Limb (tissue), 2 donors: ENCODE measurements around the gene ATAD3B.
A peak's percentile ranks its signal among the peaks of the same experiment; 100 is the strongest.
"Not testable (repeated sequence)": the region's sequence is repeated elsewhere in the genome, so short reads cannot be mapped to it uniquely, and the experiment has no call there.

Source experiments
- DNase-seq, 2 donors: peaks; one replicate each; pipeline ENCODE4 v3.0.0-alpha.2; 2016; ENCODE audit errors: extremely low spot score in 2 of 2

Gene ATAD3B

DNA sequence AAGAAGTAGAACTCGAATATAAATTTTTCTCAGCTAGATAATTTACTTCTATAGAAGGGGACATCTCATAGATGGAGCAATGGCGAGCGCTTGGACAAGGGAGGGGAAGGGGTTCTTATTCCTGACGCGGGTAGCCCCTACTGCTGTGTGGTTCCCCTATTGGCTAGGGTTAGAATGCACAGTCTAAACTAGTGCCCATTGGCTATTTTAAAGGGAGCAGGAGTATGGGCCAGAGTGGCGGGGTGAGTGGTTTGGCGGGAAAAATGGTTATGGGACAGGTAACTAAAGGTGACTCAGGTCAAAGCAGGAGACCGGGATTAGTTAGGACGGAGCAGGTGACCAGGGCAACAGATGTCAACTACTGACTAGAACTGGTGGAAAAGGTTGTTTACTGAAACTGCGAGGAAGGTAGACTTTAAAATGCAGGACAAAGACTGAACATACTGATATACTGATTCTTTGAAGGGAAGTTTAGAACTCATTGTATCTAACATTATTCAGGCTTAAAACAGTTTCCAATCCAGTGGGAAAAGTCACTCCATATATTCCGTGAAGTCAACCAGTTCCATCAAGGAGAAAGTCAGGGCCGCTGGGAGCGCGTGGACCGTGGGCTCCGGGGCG is 39.5 kb downstream of the ATAD3B start:
- DNase-seq = no peak

- DNase-seq = peak; percentile 96 to 98
These were observed 40.1 kb downstream of the ATAD3B start, which contains the start of gene ATAD3A for GRCh38 chr1:1511533-1512285. TSS of gene ATAD3A (plus strand) at chr1:1512162. CDS start at chr1:1512269, 107 bp downstream.

- DNase-seq = not testable (repeated sequence)
These were observed 40.9 kb downstream of the ATAD3B start for GRCh38 chr1:1512425-1512824.

DNA sequence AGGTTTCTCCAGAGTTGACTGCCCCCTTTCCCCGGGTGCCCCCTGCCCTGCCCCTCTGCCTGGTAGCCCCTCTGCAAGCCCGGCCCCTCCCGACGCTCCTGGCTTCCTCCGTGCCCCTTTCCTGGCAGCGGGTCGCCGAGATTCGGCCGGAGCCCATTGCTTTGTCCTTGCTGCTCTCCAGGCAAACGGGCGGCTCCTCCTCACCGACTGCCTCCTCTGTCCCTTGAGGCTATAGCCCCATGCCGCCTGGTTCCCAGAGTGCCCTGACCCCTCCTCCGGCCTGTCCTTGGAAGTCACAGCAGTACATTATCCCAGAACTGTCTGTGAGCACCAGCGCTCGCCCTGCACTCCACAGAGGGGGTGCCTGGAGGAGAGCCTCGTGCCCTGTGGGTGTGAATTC is 42.1 kb downstream of the ATAD3B start:
- not testable (repeated sequence) for DNase-seq

DNA sequence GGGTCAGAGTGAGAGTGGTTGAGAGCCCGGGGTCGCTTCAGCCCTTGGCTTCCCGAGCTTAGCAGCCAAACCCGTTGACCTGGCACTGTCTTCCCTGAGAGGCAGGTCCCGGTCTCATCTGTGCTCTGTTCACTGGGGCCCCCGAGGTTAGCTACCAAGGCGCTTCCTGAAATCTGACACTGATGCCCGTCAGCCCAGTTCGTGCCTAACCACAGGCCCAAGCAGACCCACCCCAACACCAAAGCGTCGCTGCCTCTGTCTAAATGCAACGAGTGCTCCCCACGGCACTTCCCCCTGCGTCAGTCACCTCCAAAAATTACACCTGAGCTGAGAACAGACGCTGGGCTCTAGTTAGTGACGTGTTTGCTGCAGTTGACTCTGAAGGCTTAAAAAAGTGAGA is 42.8 kb downstream of the ATAD3B start:
- not testable (repeated sequence) for DNase-seq

DNA sequence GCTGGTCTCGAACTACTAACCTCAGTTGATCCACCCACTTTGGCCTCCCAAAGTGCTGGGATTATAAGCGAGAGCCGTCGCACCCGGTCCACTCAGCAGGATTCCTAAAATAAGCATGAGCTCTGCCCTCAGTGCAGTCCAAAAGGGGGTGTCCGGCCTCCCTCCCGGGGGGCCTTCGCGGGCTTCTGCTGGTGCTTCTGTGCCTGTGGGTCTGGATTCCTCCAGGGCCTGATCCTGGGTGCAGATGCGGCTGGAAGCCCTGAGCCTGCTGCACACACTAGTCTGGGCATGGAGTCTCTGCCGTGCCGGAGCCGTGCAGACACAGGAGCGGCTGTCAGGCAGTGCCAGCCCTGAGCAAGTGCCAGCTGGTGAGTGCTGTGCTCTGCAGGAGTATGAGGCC is 45.4 kb downstream of the ATAD3B start:
- DNase-seq = not testable (repeated sequence)

DNA sequence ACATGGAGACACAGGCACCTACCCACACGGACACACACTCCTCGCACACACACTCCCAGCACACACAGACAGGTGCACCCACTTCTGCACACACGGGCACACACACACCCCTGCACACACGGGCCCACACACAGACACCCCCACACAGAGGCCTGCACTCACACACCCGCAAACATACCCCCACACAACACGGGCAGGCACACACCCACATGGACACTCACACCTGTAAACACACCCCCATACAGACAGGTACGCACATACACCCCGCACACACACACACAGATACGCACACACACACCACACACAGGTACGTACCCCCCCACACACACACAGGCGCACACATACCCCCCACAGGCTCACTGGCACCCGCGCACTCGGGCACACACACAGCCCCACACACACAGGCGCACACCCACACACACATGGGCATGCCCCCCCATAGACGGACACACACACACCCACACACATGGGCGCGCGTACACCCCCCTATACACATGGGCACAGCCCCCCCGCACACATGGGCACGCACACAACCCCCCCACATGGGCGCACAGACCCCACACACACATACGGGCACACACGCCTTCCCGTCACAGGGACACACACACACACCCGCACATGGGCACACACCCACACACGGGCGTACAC is 46.5 kb downstream of the ATAD3B start:
- no peak for DNase-seq

- not testable (repeated sequence) for DNase-seq
These were observed 47.0 kb downstream of the ATAD3B start for GRCh38 chr1:1518621-1519007.

GRCh38 chr1:1519805-1520505 is 48.4 kb downstream of the ATAD3B start:
- DNase-seq = not testable (repeated sequence)

- DNase-seq = no peak
These were observed 49.8 kb downstream of the ATAD3B start for GRCh38 chr1:1521331-1521730.

GRCh38 chr1:1522536-1522935 is 51.0 kb downstream of the ATAD3B start:
- not testable (repeated sequence) for DNase-seq

- DNase-seq = not testable (repeated sequence)
These were observed 51.7 kb downstream of the ATAD3B start for GRCh38 chr1:1523226-1523625.

DNA sequence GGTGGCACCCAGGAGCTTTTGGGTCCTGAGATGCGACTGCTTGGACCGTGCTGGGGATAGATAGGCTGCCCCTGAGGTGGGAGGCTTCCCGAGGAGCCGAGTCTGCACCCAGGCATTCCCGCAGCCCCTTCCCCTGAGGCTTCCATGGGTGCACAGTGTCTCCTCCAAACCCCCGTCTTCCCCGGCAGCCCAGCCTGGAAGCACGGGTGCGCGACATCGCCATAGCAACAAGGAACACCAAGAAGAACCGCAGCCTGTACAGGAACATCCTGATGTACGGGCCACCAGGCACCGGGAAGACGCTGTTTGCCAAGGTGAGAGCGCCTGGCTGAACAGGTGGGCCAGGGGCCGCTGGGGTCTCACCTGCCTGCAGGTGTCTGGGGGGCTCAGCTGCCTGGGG is 52.1 kb downstream of the ATAD3B start:
- DNase-seq = not testable (repeated sequence)

- not testable (repeated sequence) for DNase-seq
These were observed 53.3 kb downstream of the ATAD3B start for GRCh38 chr1:1524750-1525383.

- DNase-seq = not testable (repeated sequence)
These were observed 54.9 kb downstream of the ATAD3B start for GRCh38 chr1:1526476-1526875.

DNA sequence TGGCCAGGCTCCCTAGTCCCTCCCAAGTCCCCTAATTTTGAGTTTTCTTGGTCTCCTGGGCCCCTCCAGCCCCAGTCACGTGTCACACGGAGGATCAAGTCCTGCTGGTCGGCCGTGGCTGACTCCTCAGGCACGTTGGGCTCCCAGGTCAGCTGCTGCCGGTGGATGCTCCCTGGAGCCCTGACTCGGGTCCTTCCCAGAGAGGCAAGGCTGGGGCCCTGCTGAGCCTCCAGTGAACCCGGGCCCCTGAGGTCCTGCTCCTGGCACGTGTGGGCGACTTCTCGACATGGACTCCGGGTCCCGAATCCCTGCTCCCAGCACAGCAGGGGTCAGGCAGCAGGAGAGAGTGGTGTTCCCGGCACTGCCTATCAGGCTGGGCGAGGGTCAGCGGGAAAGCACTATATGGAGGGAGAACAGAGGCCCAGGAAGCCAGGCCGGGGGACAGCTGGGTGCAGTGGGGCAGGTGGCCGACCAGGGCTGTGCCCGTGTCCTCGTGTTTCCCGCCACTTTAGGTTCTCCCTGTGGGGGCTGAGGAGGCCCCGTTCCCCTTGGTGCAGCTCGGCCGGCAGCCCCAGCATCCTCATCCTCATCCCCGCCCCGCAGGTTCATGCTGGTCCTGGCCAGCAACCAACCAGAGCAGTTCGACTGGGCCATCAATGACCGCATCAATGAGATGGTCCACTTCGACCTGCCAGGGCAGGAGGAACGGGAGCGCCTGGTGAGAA is 55.7 kb downstream of the ATAD3B start:
- DNase-seq = no peak

DNA sequence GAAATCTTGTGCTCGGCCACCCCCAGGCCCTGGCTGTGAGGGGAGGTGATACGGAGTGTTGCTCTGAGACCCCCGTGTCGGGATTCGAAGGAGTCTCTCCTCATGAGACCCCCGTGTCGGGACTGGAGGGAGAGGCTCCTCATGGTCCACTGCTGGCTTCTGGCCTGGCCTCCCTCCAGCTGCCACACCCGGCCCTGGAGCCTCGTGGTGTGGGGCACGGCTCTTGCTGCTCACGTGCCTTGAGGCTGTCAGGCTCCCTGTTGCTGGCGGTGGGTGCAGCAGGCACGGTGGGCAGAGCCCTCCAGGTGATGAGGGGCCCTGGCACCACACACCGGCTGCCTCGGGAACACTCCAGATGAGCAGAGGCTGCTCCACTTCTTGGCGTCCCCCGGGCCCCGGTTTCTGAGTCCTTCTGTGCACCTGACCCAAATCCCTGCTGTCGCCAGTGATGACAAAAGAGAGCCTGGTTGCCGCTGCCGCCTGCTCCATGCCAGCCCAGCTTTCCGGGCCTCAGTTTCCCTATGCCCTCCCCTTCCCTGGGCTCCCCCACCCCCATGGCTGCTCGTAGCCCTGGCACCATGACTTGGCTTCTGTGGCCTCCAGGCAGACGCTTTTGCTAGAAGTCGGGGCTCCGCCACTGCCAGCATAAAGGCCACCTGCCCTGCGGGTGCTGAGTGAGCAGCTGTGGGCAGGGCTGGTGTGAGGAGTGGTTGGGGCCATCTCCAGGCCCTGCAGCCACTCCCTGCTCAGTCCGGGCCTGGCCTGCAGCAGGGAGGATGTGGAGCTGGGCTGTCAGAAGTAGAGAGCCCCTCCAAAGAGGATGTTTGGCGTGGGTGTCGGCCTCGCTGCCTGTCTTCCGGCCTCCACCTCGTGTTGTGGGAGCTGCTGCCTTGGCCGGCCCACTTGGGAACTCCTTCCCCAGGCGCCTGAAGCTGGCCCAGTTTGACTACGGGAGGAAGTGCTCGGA is 57.0 kb downstream of the ATAD3B start:
- no peak for DNase-seq

DNA sequence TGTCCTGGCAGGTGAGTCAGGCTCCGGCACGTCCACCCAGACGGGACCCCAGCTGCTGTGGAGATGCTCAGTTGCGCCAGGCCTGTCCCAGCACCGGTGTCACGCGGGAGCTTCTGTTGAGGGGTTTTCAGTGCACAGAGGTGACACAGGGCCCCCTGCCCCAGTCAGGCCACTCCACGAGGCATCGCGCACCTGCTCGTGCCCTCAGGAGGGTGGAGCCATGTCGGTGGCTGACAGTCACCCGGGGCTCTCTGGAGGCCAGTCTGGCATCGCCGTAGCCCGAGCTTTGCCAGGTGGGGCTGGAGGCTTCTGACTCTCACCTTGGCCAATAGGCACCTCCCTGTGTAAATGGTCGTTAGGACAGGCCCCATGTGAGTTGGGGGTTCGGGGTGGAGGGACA is 57.8 kb downstream of the ATAD3B start:
- DNase-seq = no peak

DNA sequence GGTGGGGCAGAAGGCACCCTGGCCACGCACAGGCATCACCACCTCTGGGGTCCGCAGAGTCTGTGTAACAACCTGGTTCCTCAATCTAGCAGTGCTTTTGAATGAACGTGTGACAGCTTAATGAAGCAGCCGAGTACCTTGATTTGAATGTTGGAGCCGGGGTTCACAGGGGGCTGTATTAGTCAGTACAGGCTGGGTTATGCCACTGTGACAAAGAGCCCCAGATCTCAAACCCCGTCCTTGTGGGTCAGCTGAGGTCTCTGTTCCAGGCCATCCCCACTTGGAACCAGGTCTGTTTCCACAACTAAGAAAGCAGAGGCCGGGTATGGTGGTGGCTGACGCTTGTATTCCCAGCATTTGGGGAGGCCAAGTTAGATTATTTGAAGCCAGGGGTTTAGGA is 58.4 kb downstream of the ATAD3B start:
- no peak for DNase-seq

DNA sequence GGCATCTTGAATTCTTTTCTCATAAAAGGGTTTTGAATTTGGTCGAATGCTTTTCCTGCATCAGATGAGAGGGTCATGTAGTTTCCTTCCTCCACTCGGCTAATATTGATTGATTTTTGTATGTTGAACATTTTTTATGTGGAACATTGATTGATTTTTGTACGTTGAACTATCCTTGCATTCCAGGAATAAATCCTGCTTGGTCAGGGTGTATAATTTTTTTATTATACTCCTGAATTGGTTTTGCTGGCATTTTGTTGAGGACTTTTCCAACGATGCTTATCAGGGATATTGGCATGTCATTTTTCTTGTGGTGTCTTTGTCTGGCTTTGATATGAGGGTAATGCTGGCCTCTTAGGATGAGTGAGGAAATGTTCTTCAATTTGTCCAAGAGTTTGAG is 60.4 kb downstream of the ATAD3B start:
- no peak for DNase-seq
